Cardiac muscle cell (in vitro differentiated cells and primary cell): ENCODE data around the gene RTP5. TPM values are rescaled to one million over a fixed set of nuclear protein-coding genes. Genes with fewer than 3 reads are reported as not detected.

Experiments used
- DNase-seq, 2 donors: peaks; one replicate each; pipeline versions ENCODE4 v3.0.0 to v3.0.0-alpha.2; 2010 to 2017; ENCODE audit warnings: low read depth in 1 of 2, low spot score in 1 of 2
- H3K27ac ChIP-seq: fragments of 200-600 bp; sonication (generic); 2 replicates; pipeline ENCODE4 v1.5.1; 2016
- H3K27me3 ChIP-seq: fragments of 200-600 bp; sonication (generic); 2 replicates; pipeline ENCODE4 v1.6.0; 2016; ENCODE audit warnings: control low read depth
- H3K36me3 ChIP-seq: fragments of 200-600 bp; sonication (generic); 2 replicates; pipeline ENCODE4 v1.5.1; 2016; ENCODE audit warnings: control low read depth
- H3K4me1 ChIP-seq: fragments of 200-600 bp; sonication (generic); 2 replicates; pipeline ENCODE4 v1.8.1; 2017; ENCODE audit warnings: low read depth, mild to moderate bottlenecking, mixed run types
- H3K4me3 ChIP-seq: fragments of 200-600 bp; sonication (generic); 2 replicates; pipeline ENCODE4 v1.5.1; 2016; ENCODE audit warnings: mild to moderate bottlenecking
- H3K9me3 ChIP-seq: fragments of 200-600 bp; sonication (generic); 2 replicates; pipeline ENCODE4 v1.5.1; 2017; ENCODE audit warnings: low read depth, mild to moderate bottlenecking, control low read depth
- CTCF ChIP-seq: IDR thresholded peaks from 2 replicates; pipeline ENCODE4 v1.5.1; 2012; ENCODE audit warnings: low read depth, mild to moderate bottlenecking, low read length
- polyA plus RNA-seq: library from polyadenylated mRNA; unstranded; fragments of >200 nt; fragmentation: Nextera tagmentation; extraction: Ambion mirVana; gene quantifications from 2 replicates; pipeline ENCODE4 v1.2.1, GENCODE V29; 2016
- total RNA-seq: library from RNA; depleted of rRNA; stranded (reverse); fragments of >200 nt; gene quantifications from 2 replicates; pipeline ENCODE4 v1.2.3, GENCODE V29; 2016

The RTP5 gene
- total and polyA plus RNA-seq, 2 experiments from 2014 or later: not detected

DNA sequence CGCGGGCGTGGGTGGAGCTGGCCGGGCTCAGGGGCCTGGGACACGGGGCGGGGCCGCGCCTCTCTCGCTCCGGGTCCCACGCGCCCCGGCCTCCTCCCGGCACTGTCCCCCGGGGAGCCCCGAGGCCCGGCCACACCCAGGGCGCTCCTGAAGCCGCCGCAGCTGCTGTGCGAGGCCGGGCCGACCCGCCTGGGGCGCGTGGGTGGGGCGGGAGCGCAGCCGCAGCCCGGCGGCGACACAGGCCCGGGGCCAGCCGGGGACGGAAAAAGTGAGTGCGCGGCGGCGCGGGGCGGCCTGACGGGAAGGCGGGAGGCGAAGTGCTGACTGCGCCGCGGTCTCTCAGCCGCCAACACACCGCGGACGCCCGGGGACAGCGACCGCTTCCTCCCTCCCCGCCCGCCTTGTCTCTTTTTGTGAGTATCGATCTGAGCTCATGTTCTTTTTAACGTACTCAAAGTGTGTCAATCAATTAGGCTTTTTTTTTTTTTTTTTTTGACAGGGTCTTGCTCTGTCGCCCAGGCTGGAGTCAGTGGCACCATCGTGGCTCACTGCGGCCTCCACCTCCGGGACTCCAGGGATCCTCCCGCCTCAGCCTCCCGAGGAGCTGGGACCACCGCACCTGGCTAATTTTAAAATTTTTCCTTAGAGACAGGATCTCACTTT, 25.3 kb upstream of the RTP5 start:
- no peaks in the 10 kb centered on the region for H3K4me1 ChIP-seq
- no peak for TF ChIP-seq CTCF
- no peak overlapping the region for H3K27ac ChIP-seq
- no peaks in the 10 kb centered on the region for H3K9me3 ChIP-seq
- peak; percentile 57 to 72 for DNase-seq
- peaks cover 28% of the 10 kb centered on the region for H3K27me3 ChIP-seq
- H3K4me3 ChIP-seq: peak overlapping the region; percentile 18
- H3K36me3 ChIP-seq: no peaks in the 10 kb centered on the region

GRCh38 chr2:241844831-241845578, 24.5 kb upstream of the RTP5 start:
- no peak for TF ChIP-seq CTCF
- DNase-seq: no peak
- H3K9me3 ChIP-seq: no peaks in the 10 kb centered on the region
- no peaks in the 10 kb centered on the region for H3K36me3 ChIP-seq
- no peaks in the 10 kb centered on the region for H3K4me1 ChIP-seq
- peaks cover 28% of the 10 kb centered on the region for H3K27me3 ChIP-seq
- H3K4me3 ChIP-seq: no peak overlapping the region
- no peak overlapping the region for H3K27ac ChIP-seq

GRCh38 chr2:241846406-241846805, 23.1 kb upstream of the RTP5 start:
- Histone ChIP-seq H3K36me3 (no peaks in the 10 kb centered on the region), H3K4me1 (no peaks in the 10 kb centered on the region), H3K9me3 (no peaks in the 10 kb centered on the region), H3K4me3 (no peak overlapping the region), H3K27me3 (peaks cover 28% of the 10 kb centered on the region), H3K27ac (no peak overlapping the region)
- DNase-seq: no peak
- no peak for TF ChIP-seq CTCF

DNA sequence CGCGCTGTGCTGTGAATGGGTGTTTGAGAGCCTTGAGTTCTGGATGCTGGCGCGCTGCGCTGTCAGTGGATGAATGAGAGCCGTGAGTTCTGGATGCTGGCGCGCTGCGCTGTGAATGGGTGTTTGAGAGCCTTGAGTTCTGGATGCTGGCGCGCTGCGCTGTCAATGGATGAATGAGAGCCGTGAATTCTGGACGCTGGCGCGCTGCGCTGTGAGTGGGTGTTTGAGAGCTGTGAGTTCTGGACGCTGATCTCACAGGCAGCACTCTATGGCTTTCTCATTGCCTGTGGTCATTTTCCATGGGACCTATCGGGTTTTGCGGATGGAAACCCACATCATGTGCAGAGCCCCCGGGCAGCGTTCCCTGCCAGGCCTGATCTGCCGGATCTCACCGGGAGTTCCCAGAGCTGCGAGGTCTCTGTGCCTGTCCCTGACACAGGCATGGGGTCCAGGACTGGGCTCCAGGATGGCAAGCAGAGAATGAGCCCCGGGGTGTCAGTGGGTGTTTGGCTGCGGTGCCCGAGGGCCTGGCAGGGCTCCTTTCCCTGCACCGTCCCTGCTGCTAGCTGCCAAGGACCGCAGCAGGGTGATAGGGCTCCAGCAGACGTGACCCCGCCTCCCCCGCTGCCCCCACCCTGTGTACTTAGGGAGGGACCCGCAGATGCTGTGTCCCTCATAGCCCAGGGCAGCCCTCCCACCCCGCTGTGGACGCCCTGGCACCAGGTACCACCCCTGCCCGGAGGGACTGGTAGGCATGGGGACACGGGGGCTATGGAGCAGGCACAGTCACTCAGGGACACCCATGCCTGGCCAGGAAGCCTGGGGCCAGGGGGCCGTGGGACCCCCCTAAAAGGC, 20.5 kb upstream of the RTP5 start:
- no peaks in the 10 kb centered on the region for H3K9me3 ChIP-seq
- no peaks in the 10 kb centered on the region for H3K4me1 ChIP-seq
- no peak overlapping the region for H3K27ac ChIP-seq
- no peak for TF ChIP-seq CTCF
- no peaks in the 10 kb centered on the region for H3K36me3 ChIP-seq
- no peak for DNase-seq
- H3K4me3 ChIP-seq: no peak overlapping the region
- peaks cover 19% of the 10 kb centered on the region for H3K27me3 ChIP-seq

DNA sequence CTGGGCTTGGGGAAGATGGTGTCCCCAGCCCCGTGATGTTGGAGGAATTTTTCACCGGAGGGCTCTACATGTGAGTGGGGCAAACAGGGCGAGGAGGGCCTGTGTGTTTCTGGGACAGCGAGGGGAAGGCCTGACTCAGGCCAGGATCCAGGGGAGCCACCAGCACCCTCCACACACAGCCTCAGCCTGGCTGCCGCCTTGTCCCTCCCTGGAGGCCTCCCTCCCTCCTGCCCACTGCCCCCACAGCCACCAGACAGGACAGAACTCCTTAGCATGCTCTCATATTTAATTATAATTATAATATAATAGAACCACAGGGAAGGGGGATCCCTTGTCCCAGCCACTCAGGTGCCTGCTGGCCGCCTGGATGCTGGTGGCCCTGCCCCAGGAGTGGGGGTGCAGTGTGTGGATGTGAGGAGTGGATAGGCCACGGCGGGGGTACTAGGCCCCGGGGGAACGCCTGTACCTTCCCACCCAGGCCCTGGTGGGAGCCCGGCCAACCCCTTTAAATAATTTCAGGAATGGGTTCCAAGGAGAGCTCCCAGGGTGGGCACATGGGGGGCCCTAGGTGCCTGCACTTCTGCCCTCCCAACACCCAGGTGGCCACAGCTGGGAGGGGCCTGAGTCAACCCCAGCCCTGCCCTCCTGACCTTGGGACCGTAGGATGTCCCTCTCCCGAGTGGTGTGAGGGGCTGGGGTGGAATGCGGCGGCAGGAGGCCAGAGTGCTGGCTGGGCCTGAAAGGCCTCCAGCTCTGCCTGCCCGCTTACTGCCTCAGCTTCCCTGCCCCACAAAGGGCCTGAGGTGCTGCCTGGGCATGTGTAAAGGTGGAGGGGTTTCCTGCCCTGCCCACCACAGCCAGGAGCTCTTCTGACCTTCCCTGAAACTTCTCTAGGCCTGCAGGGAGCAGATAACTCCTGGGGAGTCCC, 19.6 kb upstream of the RTP5 start:
- Histone ChIP-seq H3K36me3 (no peaks in the 10 kb centered on the region), H3K27ac (no peak overlapping the region), H3K27me3 (peaks cover 10% of the 10 kb centered on the region), H3K4me1 (no peaks in the 10 kb centered on the region), H3K9me3 (no peaks in the 10 kb centered on the region), H3K4me3 (no peak overlapping the region)
- no peak for TF ChIP-seq CTCF
- no peak for DNase-seq
